ENCODE results near the gene ZNF516.

DNA sequence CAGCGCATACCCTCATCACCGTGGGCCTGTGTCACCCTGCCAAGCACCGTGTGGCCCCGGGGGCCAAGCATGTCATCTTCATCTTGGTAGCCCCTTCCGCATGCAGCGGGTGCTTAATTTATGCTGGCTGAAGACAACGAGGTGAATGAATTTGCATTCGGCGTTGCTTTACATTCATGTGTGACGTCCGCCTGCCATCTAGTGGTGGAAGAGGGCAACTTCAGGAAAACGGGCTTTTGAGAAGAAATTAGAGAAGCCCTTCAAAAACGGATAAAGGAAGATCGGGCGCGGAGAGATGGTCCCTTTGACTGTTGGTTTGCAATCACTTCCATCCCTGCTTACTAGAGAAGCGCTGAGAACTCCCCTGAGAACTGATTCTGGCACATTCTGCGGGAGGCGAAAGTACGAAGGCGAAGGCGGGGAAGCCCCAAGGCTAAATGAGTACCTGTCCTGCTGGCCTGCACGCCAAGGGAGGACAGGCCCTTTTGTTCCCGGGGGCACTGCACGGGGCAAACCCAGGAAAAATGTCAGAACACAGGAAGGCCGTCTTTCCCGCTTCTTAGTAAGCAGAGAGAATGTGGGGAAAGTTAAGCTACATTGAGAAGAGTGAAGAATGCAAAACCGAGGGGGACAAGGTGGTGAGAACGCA is 145.9 kb downstream of the ZNF516 start:
- TF ChIP-seq SIN3A (IDR thresholded peaks at IDR 0.05; ENCODE audit: borderline replicate concordance, insufficient read depth, low read length) (no peak), POLR2AphosphoS5 (IDR thresholded peaks at IDR 0.05; ENCODE audit: low read depth, low read length) (no peak)
